ENCODE measurements around the gene MSI1.

The MSI1 gene

DNA sequence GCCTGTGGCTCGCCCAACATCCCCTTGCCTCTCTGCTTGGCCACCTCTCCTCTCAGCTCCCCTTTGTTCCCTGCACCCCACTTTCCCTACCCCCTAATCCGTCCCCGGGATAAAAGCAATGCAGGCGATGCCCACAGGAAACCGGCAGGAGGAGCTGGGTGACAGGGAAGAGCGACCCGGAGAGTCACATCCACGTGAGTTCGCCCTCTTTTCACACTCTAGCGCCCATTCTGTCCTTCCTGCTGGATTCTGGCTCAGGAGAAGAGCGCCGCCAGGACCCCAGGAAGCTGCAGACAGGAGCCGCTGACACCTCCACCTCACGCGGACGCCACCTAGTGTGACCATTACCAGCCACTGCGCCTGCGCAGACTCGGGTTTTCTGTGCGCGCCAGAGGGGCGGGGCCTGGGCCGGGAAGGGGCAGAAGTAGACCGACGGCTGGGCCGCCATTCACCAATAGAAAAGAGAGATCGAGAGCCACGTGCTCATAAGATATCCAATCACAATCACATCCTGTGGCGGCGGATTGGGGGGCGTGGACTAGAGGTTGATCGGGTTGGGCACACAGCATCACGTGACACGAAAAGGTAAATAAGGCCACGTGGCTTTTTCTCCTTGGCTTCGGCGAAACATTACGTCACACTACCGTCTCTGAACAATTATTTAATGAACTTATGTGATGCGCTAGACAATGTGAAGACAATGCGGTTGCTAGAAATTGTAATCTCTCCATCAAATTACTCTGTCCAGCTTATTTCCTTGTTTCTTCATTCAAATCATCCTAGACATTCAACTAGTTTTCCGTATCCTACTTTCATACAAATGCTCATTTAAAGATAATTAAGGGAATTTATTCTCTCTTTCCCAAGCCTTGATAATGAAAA lies 51.5 kb downstream of the MSI1 start:
- peak; percentile 100 for DNase-seq

DNA sequence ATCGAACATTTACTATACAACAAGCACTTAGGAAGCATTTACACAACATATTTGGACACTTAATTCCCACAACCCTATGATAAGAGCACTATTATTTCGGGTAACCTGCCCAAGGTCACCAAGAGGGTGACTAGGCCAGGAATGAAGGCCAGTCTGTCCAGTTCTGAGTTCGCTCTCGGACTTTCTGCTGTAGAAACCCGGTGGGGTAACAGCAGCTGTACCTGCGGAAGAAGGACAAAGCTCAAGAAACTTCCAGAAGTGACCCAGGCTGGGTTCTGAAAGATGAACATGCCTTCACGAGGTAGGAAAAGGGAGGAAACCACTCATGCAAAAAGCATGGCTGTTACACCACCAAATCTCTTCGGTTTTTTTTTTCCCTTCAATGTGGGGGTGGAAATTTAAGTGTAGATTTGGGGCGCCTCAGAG lies 52.2 kb downstream of the MSI1 start:
- no peak for DNase-seq

DNA sequence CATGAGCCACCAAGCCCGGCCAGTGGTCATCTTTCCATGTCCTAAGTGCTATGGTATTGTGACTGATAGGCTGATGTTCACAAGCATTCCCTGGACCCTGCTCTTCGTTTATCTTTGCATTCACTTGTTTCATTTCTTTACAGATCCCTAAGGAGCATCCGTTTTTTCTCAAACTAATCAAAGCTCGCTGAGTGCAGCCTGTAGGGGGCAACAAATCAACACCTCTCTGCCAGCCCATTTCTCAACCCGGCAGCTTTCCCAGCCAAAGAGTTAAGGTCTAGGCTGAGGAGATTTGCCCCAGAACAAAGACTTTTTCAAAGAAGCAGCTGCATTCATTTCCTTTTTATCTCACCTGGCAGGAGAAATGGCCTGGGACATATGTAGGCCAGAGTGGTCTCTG lies 54.7 kb downstream of the MSI1 start:
- peak; percentile 28 for DNase-seq

DNA sequence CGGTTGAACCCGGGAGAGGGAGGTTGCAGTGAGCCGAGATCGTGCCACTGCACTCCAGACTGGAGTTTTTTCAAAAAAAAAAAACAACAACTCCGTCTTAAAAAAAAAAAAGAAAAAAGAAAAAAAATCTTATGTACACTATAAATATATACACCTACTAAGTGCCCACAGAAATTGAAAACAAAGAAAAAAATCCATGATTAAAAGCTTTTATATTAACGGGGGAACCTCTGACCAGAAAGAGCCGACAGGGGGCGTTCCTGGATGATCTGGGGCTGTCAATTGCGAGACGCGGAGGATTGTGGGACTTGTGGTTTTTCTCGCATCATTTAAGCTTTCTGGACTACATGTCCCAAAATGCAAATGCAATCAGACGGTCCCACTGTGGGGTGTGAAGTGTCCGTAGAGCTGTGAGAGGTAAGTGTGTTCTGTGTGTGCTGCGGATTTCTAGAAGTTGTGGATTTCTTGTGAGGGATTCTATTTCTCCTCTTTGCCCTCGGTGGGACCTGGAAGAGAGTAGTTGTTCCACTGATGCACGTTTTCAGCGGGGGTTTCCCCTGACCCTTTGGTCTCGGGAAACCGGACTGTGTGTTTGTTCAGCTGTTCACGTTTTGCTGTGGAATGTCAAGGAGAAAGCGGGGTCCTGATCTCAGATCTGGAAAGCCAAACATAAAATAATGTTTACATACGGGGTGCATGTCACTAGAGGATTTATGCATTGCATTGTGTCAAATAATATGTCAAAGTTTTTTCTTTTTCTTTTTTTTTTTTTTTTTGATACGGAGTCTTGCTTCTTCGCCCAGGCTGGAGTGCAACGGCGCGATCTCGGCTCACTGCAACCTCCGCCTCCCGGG lies 66.8 kb downstream of the MSI1 start, which contains the start of gene SIRT4:
SIRT4 (plus strand) TSS at position 360 of the 854 bp plus-strand sequence. CDS start 1,241 bp downstream, outside the sequence.
- peak; percentile 98 for DNase-seq

DNA sequence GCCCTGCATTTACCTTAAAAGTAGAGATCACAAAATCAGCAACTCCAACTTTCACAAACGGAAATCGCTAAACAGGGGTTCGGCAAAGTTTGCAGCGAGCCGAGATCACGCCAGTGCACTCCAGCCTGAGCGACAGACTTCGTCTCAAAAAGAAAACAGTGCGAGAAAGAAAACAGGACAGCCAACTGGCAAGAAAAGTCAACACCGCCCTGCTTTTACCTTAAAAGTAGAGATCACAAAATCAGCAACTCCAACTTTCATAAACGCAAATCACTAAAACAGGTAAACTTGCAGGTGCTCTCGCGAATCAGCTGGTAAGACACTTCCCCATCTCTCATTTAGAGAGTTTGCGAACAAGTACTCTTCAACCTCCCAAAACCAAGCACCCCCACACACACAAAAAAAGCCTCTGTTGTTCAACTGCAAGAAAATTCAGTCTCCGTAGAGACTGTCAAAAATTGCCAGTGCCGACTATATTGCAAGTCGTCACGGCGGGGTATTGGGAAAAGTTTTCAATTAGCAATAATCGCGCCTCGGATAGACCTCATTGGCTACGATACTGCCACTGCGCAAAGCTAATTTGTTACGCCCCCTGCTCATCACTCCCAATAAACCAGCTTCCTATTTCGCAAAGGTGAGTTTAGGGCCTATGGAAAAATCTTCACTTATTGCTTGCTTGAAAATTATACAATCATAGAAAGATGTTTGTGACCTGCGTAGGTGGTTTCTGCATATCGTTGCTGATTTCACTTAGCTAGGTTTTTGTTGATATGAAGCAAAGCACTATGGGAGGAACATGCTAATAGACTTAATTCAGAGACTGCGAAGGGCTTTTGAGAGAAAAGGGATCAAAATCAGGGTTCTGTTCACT lies 76.1 kb downstream of the MSI1 start, which contains the start of gene RNU4-1:
RNU4-1 (minus strand) TSS at position 577 of the 871 bp plus-strand sequence.
- DNase-seq, result peak; percentile 98

DNA sequence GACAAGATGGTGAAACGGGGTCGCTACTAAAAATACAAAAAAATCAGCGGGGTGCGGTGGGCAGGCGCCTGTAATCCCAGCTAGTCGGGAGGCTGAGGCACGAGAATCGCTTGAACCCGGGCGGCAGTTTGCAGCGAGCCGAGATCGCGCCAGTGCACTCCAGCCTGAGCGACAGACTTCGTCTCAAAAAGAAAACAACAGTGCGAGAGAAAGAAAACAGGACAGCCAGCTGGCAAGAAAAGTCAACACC lies 76.6 kb downstream of the MSI1 start:
- no peak for DNase-seq
